CD4-positive, alpha-beta T cell treated with Interleukin-12 subunit alpha and Interleukin-12 subunit beta, for 1 hour (primary cell): Measurements from ENCODE around the gene TP53RK.

Experiments used
- DNase-seq: peaks from one replicate; pipeline ENCODE4 v3.0.0-alpha.2; 2020

TP53RK gene

DNA sequence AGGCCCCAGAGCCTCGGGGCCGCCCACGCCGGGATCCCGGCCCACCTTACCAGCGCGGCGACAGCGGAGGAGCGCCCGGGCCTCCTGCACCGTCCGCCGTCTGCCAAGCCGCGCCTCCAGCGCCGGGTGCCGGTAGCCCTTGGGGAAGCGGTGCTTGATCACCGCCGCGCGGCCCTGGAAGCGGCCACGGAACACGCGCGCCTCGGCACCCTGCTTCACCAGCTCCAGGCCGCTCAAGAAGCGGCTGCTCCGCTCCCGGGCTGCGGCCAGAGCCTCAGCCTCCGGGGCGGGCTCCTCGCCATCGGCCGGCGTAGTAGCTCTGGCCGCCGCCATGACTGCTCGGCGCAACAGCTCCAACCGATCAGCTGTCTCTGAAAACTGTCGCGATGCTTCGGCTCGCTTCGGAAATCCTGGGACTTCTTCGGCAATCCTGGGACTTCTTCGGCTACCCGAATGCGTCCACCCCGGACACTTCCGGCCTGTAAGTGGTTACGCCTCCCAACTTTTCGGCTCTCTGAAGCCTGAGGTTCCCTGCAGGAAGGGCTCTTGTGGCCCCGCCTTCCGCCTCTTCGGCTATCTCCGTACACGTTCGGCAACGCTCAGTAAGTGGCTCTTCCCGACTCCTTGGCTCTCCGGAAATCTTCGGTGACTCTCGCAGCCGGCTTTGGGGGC is at the start of gene TP53RK:
Gene TP53RK (minus strand): TSS at position 363 of the 672 bp plus-strand sequence. CDS start 30 bp downstream, at position 333.
- peak; percentile 97 for DNase-seq

DNA sequence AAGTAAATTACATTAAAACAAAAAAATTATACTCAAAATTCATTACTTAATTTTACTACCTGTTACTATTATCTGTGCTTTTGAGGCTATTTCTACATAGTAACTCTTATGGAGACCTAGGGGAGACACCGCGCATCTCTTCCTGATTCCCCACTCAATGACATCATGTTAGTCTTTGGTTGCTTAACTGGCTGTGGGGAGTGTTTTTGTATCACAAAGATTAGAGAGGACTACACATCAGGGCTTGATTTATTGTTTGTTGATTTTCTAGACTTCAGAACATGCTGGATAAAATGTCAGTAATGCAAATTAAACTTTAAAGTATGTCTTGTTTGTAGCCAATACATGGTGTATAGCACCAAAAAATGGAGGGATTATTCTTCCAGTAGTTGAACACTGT is 46.2 kb upstream of the TP53RK start:
- DNase-seq, result no peak

DNA sequence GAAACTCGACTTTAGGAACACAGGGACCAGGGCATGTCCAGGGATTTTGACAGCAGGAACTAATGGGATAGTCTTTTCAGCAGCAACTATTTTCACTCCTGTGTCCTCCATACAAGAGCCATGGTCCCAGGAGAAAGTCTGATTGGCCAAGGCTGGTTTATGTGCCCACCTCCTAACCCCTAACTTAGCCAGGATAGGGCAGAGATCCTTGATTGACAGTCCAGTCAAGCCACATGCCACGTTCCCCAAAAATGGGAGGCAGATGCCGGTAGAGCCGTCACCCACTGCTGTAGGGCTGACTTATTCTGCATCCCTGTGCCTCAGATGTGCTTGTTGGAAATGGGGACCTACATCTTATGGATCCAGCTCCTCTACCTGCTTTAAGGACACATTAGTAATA is 42.5 kb upstream of the TP53RK start:
- no peak for DNase-seq

DNA sequence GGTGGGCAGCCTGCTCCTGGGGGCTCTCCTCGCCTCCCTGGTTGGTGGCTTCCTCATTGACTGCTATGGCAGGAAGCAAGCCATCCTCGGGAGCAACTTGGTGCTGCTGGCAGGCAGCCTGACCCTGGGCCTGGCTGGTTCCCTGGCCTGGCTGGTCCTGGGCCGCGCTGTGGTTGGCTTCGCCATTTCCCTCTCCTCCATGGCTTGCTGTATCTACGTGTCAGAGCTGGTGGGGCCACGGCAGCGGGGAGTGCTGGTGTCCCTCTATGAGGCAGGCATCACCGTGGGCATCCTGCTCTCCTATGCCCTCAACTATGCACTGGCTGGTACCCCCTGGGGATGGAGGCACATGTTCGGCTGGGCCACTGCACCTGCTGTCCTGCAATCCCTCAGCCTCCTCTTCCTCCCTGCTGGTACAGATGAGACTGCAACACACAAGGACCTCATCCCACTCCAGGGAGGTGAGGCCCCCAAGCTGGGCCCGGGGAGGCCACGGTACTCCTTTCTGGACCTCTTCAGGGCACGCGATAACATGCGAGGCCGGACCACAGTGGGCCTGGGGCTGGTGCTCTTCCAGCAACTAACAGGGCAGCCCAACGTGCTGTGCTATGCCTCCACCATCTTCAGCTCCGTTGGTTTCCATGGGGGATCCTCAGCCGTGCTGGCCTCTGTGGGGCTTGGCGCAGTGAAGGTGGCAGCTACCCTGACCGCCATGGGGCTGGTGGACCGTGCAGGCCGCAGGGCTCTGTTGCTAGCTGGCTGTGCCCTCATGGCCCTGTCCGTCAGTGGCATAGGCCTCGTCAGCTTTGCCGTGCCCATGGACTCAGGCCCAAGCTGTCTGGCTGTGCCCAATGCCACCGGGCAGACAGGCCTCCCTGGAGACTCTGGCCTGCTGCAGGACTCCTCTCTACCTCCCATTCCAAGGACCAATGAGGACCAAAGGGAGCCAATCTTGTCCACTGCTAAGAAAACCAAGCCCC is 36.2 kb upstream of the TP53RK start:
- no peak for DNase-seq

DNA sequence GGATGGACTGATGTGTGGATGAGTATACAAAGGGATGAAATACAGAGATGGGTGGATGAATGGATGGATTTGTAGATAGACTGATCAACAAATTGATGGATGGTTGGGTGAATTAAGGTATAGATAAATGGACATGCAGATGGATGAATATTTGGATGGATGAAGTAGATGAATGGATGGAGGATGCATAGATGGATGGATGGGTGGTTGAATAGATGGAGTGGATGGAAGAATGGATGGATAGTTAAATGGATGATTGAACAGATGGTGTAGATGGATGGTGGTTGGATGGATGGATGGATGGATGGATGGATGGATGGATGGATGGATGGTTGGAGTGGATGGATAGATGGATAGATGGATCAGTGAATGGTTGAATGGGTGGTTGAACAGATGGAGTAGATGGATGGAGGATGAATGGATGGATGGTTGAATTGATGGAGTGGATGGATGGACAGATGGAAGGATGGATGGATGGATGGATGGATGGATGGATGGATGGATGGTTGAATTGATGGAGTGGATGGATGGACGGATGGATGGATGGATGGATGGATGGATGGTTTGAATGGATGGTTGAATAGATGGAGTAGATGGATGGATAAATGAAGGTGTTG is 35.2 kb upstream of the TP53RK start:
- no peak for DNase-seq

DNA sequence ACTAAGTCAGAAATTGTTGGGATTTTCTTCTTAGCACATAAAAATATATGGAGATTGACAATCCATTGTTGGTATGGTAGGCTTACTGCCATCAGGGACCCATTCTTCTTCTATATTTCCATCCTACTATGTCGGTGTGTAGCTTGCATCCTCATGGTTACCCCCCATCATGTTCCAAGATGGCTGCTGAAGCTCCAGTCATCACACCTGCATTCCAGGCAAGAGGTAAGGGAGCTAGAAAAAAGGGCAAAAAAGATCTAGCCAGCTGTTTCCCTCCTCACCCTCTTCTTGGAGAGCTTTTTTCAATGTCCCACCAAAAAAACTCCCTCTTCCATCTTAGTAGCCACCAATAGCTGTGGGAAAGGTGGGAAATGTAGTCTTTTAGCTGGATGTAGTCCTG is 33.8 kb upstream of the TP53RK start:
- DNase-seq, result no peak

DNA sequence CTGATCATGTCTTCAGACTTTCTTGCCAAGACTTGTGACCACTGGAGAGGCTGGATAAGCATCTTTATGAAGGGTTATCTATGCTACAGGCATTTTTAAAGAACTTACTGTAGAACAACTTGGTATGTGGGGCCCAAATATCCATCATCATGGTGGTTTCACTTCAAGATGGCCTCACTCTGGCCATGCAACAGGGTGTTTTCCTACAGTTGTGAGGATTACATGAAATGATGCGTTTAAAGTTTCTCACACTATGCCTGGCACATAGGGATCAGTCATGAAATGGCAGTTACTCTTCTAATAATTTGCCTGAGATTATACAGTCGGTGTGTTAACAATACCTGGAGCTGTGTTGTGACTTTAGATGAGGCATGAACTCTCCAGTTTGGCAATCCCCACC is 33.2 kb upstream of the TP53RK start:
- DNase-seq, result no peak

DNA sequence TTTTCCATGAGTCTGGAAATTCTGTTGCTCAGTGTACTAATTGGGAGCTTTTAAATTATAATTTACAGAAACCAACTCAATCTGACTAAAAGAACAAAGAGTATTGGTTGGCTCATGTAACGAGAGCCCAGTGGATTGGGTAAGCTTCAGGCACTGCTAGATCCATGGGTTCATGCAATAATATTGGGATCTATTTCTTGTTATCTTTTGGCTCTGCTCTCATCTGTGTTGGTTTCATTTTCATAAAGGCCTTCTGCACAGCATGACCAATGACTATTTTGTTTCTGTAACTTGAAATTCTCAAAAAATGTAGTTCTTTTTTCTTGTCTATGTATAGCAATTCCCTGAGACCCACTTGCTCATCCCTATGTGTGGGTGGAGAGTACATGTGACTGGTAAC is 32.2 kb upstream of the TP53RK start:
- DNase-seq, result no peak

DNA sequence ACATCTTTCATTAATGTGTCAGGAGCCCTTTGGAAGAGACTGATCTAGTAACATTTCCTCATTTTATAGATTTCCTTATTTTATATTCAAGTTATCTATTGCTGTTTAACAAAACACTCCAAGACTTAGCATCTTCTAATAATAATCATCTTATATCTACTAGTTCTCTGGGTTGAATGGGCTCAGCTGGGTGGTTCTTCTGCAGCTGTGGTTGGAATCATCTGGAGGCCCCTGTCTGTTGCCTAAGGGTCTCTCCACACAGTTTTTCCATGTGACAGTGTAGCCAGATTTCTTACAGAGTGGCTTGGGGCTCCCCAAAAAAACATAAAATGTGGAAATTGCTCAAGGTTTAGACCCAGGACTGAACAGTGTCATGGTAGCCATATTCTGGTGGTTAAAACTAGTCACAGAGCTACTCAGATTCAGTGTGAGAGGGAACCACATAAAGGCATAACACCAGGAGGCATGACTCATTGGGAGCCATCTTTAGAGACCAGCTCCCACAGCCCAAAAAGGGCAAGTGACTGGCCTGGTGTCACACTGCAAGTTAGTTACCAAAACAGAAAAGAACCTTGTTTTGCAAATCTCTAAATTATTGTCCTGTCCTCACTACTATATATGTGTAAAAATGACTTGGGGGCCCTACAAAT is 31.7 kb upstream of the TP53RK start:
- no peak for DNase-seq

DNA sequence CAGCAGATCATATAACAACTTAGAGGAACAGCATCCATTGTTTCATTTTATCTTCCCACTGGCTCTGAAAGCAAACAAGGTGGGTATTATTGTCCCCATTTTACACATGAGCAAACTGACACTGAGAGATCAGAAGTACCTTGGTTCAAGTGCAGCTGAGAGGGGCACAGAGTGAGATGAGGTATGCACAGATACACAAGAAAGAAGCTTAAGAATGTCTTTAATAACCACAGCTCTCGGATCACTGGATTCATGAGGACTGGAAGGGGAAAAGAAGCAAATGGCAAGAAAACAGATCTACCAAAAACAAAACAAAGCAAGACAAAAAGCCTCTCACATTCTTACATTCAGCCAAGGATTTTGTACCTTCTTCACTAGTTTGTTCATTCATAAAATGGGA is 30.8 kb upstream of the TP53RK start:
- DNase-seq, result no peak

DNA sequence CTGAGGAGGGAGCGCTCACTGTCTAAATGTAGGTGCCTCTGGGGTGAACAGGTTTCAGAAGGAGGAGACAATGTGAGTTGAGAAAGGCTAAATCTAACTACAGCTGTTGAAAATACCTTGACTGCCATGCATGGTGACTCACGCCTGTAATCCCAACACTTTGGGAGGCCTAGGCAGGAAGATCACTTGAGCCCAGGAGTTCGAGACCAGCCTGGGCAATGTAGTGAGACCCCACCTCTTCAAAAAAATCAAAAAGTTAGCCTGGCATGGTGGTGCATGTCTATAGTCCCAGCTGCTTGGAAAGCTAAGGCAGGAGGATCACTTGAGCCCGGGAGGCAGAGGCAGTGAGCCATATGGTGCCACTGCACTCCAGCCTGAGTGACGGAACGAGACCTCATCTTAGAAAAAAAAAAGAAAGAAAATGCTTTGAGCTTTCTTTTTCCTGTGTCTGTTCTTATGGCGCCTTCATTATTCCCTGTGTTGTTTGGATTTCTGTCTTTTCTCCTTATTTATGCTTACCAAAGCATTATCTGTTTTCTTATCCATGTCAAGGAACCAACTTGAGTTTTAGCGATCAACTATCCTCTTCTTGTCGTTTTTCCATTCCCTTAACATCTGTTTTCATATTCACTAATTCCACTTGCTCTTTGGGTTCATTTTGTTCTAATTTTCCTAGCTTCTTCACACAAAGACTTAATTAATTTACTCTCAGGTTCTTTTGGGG is 28.7 kb upstream of the TP53RK start:
- DNase-seq, result no peak

DNA sequence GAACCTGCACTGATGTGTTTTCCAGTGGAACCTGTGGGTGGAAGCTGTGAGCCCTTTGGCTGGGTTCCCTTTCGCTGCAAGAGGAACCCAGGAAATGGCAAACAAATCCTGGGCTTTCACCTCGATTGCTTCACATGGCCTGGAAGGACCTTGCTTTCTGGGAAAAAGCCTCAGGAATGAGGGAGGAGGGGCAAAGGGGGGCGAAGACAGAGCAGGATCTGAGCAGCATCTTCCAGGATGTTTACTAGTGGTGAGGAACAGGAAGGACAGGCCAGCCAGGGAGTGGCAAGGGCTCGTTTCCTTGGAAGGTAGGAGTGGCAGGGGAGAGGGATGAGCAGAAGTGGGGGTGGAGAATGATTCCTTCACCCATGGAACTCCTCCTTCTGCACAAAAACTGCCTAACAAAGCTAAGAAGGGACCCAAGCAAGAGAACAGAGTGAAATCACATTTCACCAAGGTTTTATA is 26.1 kb upstream of the TP53RK start:
- no peak for DNase-seq

DNA sequence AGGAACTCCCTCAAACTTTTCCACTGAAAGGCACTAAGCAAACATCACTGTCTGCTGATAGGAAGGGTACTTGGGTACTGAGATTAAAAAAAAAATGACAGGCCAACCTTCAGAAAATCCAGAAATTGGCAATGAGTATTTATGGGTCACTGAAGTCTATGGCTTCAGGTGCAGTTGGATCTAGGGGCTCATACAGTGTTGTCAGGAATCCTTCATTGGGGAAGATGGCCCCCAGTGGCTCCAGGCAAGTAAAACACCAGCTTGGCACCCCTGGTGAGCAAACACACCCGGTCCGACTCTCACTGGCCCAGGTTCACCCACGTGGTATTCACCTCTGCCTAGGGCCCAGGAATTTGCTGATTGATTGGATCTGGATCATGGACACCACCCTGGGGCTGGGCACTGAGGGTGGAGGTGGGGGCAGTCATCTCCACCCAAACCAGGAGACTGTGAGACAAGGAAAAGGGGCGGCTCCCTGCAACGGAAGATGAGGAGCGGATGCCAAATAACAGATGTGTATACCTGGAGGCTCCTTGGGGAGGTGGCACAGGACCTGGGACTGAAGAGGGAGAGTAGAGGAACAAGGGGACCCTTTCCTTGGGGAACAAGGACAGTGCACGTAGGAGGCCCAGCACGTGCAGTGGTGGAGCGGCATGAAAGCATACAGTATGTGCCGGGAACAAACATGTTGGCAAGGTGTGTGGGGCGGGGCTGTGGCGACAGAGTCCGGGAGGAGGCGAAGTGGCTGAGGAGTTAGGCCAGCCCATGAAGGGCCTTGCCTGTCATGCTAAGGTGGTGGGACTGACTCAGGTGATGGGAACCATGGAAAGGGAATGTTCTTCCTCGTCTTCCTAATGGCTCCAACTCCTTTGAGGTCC is 25.0 kb upstream of the TP53RK start:
- DNase-seq, result no peak

DNA sequence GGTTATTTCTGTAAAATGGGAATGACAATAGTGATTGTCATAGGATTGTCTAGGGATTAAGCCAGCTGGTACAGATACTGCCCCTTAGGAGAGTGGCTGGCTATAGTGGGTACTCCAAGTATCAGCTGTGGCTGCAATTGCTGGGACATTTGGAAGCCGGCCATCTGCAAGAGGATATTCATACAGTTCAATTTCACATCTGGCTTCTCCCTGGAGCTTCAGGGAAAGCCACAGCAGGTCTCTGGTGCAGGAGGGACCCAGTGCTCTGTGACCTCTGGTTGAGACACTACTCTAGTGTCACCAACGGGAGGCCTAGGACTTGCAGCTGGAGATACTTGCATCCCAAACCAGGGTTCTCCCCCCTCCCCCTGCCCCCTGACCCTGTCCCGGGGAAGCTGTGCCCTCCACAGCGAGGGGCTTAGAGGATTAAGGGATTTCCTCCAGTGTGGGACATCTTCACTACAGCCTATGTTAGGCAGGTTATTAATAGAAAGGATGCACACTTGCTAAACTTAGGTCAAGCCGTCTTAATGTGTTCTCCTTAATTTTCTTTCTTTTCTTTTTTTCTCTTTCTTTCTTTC is 22.9 kb upstream of the TP53RK start:
- no peak for DNase-seq

DNA sequence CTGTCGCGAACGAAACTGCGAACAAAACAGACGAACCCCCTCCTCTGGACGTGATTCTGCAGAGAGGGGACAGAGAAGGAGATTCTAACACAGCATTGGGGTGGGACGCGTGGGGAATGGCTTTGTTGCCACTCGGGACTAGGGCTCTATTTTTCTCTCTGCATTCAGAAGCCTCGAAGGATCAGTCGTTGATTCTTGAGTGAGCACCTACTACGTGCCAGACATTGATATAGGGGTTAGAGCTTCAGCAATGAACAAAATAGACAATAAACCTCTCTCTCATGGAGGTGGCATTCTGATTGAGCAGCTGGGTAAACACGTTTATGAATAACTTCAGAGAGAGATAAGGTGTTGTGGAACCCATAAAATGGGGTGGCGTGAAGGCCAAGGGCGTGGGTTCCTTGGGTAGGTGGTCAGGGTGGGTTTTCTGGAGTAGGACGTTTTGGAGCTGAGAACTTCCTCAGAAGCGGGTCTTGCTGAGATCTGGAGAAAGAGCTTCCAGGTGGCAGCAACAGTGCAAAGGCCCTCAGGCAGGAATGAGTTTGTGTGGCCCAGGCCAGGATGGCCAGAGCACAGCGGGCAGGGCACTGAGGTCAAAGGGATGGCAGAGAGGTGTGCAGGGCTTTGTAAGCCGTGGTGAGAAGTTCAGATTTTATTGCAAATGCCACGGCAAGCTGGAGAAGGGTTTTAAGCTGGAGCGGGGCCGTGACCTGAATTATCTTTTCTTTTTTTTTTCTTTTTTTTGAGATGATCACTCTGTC is 21.1 kb upstream of the TP53RK start:
- DNase-seq, result no peak

DNA sequence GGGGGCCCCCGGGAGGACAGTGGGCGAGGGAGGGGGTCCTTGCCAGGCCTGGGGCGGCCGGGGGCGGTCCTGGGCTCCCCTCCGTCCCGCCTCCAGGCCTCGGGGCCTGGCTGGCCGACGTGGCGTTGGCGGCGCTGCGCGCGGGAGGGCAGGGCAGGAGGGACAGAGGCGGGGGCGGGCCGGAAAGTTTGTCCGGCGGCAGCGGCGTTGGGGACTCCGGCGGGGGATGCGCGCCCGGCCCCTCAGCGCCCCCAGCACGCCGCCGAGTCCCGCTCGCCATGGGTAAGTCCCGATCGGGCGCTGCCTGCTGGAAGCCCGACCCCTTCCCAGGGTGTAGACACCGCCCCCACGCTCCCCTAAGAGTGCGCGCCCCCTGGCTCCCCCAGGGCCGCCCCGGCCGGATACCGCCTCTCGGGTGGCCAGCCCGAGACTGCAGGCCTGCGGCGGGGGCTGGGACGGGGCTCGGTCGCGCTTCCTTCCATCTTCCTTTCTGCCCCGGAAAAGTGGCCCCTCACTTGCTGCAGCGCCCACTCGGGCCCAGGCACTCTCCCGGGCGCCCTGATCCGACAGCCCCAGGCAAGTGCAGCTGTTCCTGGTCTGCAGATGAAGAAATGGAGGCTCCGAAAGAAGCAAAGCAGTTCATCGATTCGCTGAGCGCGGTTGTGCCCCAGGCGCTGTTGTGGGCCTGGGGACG is 20.4 kb upstream of the TP53RK start, which contains the start of gene SLC2A10:
Gene SLC2A10 (plus strand): TSS at position 191 of the 694 bp plus-strand sequence. CDS start 88 bp downstream, at position 279.
- DNase-seq, result no peak

DNA sequence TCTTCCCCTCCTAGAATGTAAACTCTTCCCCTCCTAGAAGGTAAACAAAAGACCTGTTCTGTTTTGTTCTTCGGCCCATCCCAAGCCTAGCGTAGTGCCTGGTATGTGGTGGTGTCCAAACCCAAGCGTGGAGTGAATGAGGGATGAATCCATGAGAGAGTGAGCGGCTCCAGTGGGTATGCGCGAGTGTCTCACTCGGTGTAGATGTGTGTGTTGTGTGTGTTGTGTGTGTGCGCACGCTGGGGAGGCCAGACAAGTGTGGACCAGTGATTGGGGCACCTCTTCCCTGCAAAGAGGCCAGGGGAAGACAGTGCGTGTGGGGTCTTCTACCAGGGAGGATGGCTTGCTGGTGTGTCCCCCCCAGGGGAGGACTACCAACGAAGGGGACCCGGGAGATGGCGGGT is 19.8 kb upstream of the TP53RK start:
- DNase-seq, result no peak

DNA sequence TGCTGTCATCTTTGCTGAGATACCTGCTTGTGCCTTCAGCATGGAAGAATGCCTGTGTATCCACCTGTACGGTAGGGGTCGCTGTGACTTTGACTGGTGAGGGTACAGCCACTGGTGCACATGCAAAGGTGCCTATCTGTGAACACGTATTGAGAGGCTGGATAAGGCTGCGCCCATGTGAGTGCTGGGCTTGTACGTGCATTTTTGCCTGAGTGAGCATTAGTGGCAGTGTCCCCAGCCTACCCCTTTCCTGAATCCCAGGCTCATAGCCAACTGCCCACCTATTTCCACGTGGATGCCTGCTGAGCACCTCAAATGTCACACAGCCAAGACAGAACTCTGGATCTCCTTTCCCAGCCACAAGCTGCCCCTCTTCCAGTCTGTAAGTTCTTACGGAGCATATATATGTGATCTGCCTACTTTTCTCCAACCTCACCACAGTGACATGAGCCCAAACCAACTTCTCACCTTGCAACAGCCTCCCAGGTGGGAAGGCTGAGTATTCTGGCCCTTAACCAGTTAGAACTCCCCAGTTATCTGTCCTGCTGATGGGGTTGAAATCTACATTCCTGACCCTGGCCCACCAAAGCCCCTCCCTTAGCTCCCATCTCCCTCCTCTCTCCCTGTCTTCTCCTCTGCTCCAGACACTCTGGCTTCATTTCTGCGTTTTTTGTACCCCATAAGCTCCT is 19.1 kb upstream of the TP53RK start:
- no peak for DNase-seq

DNA sequence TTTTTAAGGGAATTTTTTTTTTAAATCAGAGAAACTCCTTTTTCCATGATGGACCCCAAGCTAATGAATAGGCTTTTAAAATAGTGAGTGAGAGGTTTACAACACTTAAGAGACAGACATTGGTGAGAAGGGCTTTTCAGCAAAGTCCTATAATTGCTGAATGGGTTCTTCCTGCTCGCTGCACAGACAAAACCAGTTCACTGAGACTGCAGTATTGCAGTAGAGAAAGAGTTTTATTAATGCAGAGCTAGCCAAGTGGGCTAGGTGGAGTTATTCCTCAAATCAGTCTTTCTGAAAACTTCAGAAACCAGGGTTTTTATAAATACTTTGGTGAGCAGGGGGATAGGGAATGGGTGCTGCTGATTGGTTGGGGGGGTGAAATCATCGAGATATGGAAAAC is 17.0 kb upstream of the TP53RK start:
- DNase-seq, result no peak
